Spleen (tissue), 7 donors: Measurements from ENCODE around the gene RNFT2.
"Not testable (repeated sequence)": the region's sequence is repeated elsewhere in the genome, so short reads cannot be mapped to it uniquely, and the experiment has no call there.

Experiments used
- POLR2A ChIP-seq, 3 donors: fragments of 450-650 bp; IDR thresholded peaks; one replicate each; pipeline ENCODE4 v1.5.1; 2017; ENCODE audit warnings: antibody characterized with exemption in 3 of 3, mild to moderate bottlenecking in 1 of 3
- POLR2AphosphoS5 ChIP-seq, 3 donors: sonication (generic); formaldehyde crosslinking; IDR thresholded peaks; one replicate each; pipeline ENCODE4 v1.5.1; 2017; ENCODE audit warnings: antibody characterized with exemption in 3 of 3
- TF ChIP-seq, protein P1 (sequence below), 11 experiments: fragments of 200-600 bp in 7 of 11; fragments of 450-650 bp in 4 of 11; sonication (generic) in 4 of 11; IDR thresholded peaks in 8 of 11; conservative IDR thresholded peaks in 3 of 11; 1 replicate in 7 of 11; 2 replicates in 4 of 11; pipeline versions ENCODE4 v1.4.0 to v1.8.0; 2016 to 2021; ENCODE audit warnings: antibody characterized with exemption in 11 of 11, inconsistent platforms in 4 of 11, mild to moderate bottlenecking in 1 of 11
- donor health status: DM: no; HTN: no; CAD: no; lungs with moderate emphysema.
- donor health status: DM: no; HTN: no; CAD: no.
- donor health status: DM: no; HTN: no; CAD: no.

DNA sequence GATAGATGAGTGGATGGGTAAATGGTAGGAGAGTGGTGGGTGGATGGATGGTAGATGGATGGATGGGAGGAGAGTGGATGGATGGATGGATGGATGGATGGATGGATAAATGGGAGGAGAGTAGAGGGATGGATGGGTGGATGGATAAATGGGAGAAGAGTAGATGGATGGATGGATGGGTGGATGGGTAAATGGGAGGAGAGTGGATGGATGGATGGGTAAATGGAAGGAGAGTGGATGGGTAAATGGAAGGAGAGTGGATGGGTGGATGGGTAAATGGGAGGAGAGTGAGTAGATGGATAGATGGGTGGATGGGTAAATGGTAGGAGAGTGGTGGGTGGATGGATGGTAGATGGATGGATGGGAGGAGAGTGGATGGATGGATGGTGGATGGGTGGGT is 51.4 kb downstream of the RNFT2 start:
- TF ChIP-seq, protein P1, sequence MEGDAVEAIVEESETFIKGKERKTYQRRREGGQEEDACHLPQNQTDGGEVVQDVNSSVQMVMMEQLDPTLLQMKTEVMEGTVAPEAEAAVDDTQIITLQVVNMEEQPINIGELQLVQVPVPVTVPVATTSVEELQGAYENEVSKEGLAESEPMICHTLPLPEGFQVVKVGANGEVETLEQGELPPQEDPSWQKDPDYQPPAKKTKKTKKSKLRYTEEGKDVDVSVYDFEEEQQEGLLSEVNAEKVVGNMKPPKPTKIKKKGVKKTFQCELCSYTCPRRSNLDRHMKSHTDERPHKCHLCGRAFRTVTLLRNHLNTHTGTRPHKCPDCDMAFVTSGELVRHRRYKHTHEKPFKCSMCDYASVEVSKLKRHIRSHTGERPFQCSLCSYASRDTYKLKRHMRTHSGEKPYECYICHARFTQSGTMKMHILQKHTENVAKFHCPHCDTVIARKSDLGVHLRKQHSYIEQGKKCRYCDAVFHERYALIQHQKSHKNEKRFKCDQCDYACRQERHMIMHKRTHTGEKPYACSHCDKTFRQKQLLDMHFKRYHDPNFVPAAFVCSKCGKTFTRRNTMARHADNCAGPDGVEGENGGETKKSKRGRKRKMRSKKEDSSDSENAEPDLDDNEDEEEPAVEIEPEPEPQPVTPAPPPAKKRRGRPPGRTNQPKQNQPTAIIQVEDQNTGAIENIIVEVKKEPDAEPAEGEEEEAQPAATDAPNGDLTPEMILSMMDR (IDR thresholded peaks at IDR 0.05 in 8 of 11, conservative IDR thresholded peaks at IDR 0.05 in 3 of 11), result not testable (repeated sequence)
- not testable (repeated sequence) for TF ChIP-seq POLR2A, POLR2AphosphoS5 (IDR thresholded peaks at IDR 0.05)
